Spinal cord (tissue), 10 donors: ENCODE measurements around the gene RFT1. TPM values are rescaled to one million over a fixed set of nuclear protein-coding genes. Genes with fewer than 3 reads are reported as not detected.

Experiments used
- DNase-seq, 6 donors: peaks; one replicate each; pipeline versions ENCODE4 v3.0.0 to v3.0.0-alpha.2; 2013 to 2015; ENCODE audit warnings: low spot score in 6 of 6, low read depth in 4 of 6
- H3K27ac ChIP-seq: one replicate; pipeline ENCODE4 v1.5.1; 2013; ENCODE audit warnings: low read depth, low read length, control low read depth
- H3K27me3 ChIP-seq: one replicate; pipeline ENCODE4 v1.6.1; 2013; ENCODE audit warnings: low read length; ENCODE audit not compliant: control insufficient read depth, insufficient read depth
- H3K36me3 ChIP-seq: one replicate; pipeline ENCODE4 v1.6.1; 2013; ENCODE audit warnings: low read length; ENCODE audit not compliant: control insufficient read depth, insufficient read depth
- H3K4me1 ChIP-seq: one replicate; pipeline ENCODE4 v1.6.1; 2013; ENCODE audit warnings: low read length; ENCODE audit not compliant: control insufficient read depth, insufficient read depth
- H3K4me3 ChIP-seq: one replicate; pipeline ENCODE4 v1.5.1; 2013; ENCODE audit warnings: low read depth, low read length, control low read depth
- H3K9me3 ChIP-seq: one replicate; pipeline ENCODE4 v1.6.1; 2013; ENCODE audit warnings: low read length; ENCODE audit not compliant: control insufficient read depth, insufficient read depth
- WGBS: methylation state at CpG from one replicate; pipeline ENCODE4 v1.1.5; 2013; ENCODE audit warnings: missing lambda C conversion rate; ENCODE audit not compliant: insufficient coverage; 5-methylcytosine and 5-hydroxymethylcytosine counted together
- polyA plus RNA-seq, 2 donors: library from polyadenylated mRNA; unstranded; fragments of 120-200 nt; gene quantifications; one replicate each; pipeline ENCODE4 v1.2.1, GENCODE V29; 2013; ENCODE audit not compliant: insufficient read length in 2 of 2
- total RNA-seq, 2 donors: library from RNA; depleted of rRNA in 1 of 2; stranded (reverse); fragments of 120-200 nt in 1 of 2; fragments of >200 nt in 1 of 2; gene quantifications; one replicate each; pipeline versions ENCODE4 v1.2.3 to v1.2.4, GENCODE V29; 2013 to 2014
- donor health status: healthy.

Gene RFT1
- total and polyA plus RNA-seq, 4 donors, result 10.8 to 18.3 (median 14.7) TPM

GRCh38 chr3:53042651-53043050, 87.6 kb downstream of the RFT1 start:
- Histone ChIP-seq H3K27ac (no peak overlapping the region), H3K4me3 (no peak overlapping the region), H3K4me1 (peaks cover 8% of the 10 kb centered on the region), H3K27me3 (no peaks in the 10 kb centered on the region), H3K36me3 (no peaks in the 10 kb centered on the region), H3K9me3 (no peaks in the 10 kb centered on the region)
- WGBS, result 100% methylated on average over 1 of the region's 3 CpGs
- no peak for DNase-seq

GRCh38 chr3:53040351-53040820, 89.8 kb downstream of the RFT1 start:
- H3K27ac ChIP-seq, result no peak overlapping the region
- peak in 1 of 6 donors; percentile 19 for DNase-seq
- no peaks in the 10 kb centered on the region for H3K4me1 ChIP-seq
- no peaks in the 10 kb centered on the region for H3K36me3 ChIP-seq
- no peaks in the 10 kb centered on the region for H3K9me3 ChIP-seq
- no peaks in the 10 kb centered on the region for H3K27me3 ChIP-seq
- no peak overlapping the region for H3K4me3 ChIP-seq

- H3K27me3 ChIP-seq, result no peaks in the 10 kb centered on the region
- no peaks in the 10 kb centered on the region for H3K36me3 ChIP-seq
- H3K9me3 ChIP-seq, result no peaks in the 10 kb centered on the region
- no peak overlapping the region for H3K27ac ChIP-seq
- no CpG with 5 or more reads among the region's 2 CpGs for WGBS
- H3K4me1 ChIP-seq, result no peaks in the 10 kb centered on the region
- DNase-seq, result no peak
- H3K4me3 ChIP-seq, result no peak overlapping the region
These were observed 90.9 kb downstream of the RFT1 start for GRCh38 chr3:53039376-53039752.

GRCh38 chr3:53038679-53039375, 91.4 kb downstream of the RFT1 start:
- no peaks in the 10 kb centered on the region for H3K27me3 ChIP-seq

More at GRCh38 chr3:53038679-53039375, 91.4 kb downstream of the RFT1 start:
- no peak overlapping the region for H3K4me3 ChIP-seq
- no peaks in the 10 kb centered on the region for H3K4me1 ChIP-seq
- 93% methylated on average over 4 of the region's 5 CpGs for WGBS
- no peaks in the 10 kb centered on the region for H3K36me3 ChIP-seq
- H3K27ac ChIP-seq, result no peak overlapping the region
- no peak for DNase-seq
- H3K9me3 ChIP-seq, result no peaks in the 10 kb centered on the region

Other genes starting within 250 kb of the RFT1 start
- gene STIMATE, start 232.9 kb downstream of the RFT1 start, total RNA-seq, result 10 to 100 TPM; 16.3 to 65.6 TPM
- 10 to 100 TPM; 20.4 to 24.0 TPM for gene STIMATE, start 232.9 kb downstream of the RFT1 start, polyA plus RNA-seq
- gene SFMBT1, start 84.4 kb downstream of the RFT1 start, total RNA-seq, result 10 to 100 TPM; 14.9 to 16.9 TPM
- 10 to 100 TPM; 10.0 to 10.9 TPM for gene SFMBT1, start 84.4 kb downstream of the RFT1 start, polyA plus RNA-seq
- gene PRKCD, start 30.8 kb upstream of the RFT1 start, total RNA-seq, result 10 to 100 TPM in 1 of 2 donors, 1 to 10 TPM in 1; 2.9 to 10.0 TPM
- gene PRKCD, start 30.8 kb upstream of the RFT1 start, polyA plus RNA-seq, result 10 to 100 TPM; 12.5 to 15.0 TPM
- 100 to 1,000 TPM; 118 to 132 TPM for gene TKT, start 125.6 kb upstream of the RFT1 start, total RNA-seq
- 100 to 1,000 TPM; 165 to 170 TPM for gene TKT, start 125.6 kb upstream of the RFT1 start, polyA plus RNA-seq
- gene DCP1A, start 217.1 kb upstream of the RFT1 start, total RNA-seq, result 10 to 100 TPM; 13.3 to 18.3 TPM
- gene DCP1A, start 217.1 kb upstream of the RFT1 start, polyA plus RNA-seq, result 10 to 100 TPM; 16.2 to 17.0 TPM